ENCODE data around the gene TTLL13. TPM values are rescaled to one million over a fixed set of nuclear protein-coding genes. Genes with fewer than 3 reads are reported as not detected.

The TTLL13 gene
- total and polyA plus RNA-seq, 2 of the 8 experiments (the other 6 are each of a cell fraction or from before 2014, with no cell fraction given) = 0.03 TPM; not detected in 1

DNA sequence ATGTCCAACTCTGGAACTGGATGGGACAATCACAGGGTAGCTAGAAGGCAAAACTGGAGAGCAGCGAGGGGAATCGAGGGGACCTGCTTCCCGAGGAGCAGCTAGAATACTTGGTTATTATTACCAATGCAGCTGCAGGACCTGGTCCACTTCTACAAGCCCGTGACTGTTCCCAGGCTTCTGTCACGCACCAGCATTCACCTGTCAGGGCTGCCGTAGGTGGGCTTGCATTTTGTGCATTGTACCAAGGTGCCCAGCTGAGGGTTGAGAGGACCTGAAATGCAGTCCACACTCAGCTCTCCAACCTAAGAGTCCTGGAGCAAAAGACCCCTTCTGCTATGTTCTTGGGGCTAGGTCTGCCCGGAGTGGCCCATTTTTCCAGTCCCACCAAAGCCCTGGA, 45.9 kb upstream of the TTLL13 start (continued):
- TF ChIP-seq CHD7 (IDR thresholded peaks at IDR 0.05; ENCODE audit: insufficient replicate concordance, low read length) (no peak), SIRT6 (IDR thresholded peaks at IDR 0.05; ENCODE audit: low read length) (no peak), TAF1 (IDR thresholded peaks at IDR 0.05; ENCODE audit: low read depth, low read length) (no peak), EGR1 (IDR thresholded peaks at IDR 0.05; ENCODE audit: borderline replicate concordance, low read depth, low read length) (no peak), ATF2 (IDR thresholded peaks at IDR 0.05; ENCODE audit: low read length) (no peak)
- TF ChIP-seq, protein P1, sequence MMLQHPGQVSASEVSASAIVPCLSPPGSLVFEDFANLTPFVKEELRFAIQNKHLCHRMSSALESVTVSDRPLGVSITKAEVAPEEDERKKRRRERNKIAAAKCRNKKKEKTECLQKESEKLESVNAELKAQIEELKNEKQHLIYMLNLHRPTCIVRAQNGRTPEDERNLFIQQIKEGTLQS (IDR thresholded peaks at IDR 0.05; ENCODE audit: insufficient read depth, low read depth, low read length) = no peak
- TF ChIP-seq, protein P2, sequence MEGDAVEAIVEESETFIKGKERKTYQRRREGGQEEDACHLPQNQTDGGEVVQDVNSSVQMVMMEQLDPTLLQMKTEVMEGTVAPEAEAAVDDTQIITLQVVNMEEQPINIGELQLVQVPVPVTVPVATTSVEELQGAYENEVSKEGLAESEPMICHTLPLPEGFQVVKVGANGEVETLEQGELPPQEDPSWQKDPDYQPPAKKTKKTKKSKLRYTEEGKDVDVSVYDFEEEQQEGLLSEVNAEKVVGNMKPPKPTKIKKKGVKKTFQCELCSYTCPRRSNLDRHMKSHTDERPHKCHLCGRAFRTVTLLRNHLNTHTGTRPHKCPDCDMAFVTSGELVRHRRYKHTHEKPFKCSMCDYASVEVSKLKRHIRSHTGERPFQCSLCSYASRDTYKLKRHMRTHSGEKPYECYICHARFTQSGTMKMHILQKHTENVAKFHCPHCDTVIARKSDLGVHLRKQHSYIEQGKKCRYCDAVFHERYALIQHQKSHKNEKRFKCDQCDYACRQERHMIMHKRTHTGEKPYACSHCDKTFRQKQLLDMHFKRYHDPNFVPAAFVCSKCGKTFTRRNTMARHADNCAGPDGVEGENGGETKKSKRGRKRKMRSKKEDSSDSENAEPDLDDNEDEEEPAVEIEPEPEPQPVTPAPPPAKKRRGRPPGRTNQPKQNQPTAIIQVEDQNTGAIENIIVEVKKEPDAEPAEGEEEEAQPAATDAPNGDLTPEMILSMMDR (IDR thresholded peaks at IDR 0.05; ENCODE audit: control extremely low read depth in 1 of 3, insufficient read depth in 1 of 3, low read depth in 1 of 3, low read length in 3 of 3) = no peak
